ENCODE measurements around the gene MOB4. TPM values are rescaled to one million over a fixed set of nuclear protein-coding genes. Genes with fewer than 3 reads are reported as not detected.
"Not testable (repeated sequence)": the region's sequence is repeated elsewhere in the genome, so short reads cannot be mapped to it uniquely, and the experiment has no call there.

Gene MOB4
- total and polyA plus RNA-seq, 7 experiments from 2014 or later: 16.1 to 39.6 (median 18.2) TPM

DNA sequence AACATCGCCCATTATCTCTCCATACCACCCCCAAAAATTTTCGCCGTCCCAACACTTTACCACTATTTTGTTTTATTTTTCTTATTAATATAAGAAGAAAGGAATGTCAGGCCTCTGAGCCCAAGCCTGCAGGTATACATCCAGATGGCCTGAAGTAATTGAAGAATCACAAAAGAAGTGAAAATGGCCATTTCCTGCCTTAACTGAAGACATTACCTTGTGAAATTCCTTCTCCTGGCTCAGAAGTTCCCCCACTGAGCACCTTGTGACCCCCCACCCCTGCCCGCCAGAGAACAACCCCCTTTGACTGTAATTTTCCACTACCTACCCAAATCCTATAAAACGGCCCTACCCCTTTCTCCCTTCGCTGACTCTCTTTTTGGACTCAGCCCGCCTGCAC lies 71.4 kb downstream of the MOB4 start:
- POLR2A ChIA-PET; H3K4me3 ChIP-seq (ENCODE audit: low read length); H3K36me3 ChIP-seq (ENCODE audit: control insufficient read depth in 2 of 3, insufficient read depth in 3 of 3, low read length in 3 of 3); H3K9me3 Mint-ChIP-seq; DNase-seq; intact Hi-C loops (cut with micrococcal nuclease); ATAC-seq; H3K9me3 ChIP-seq (ENCODE audit: control insufficient read depth in 2 of 3, low read length in 3 of 3); H3K27ac Mint-ChIP-seq; H3K4me1 ChIP-seq (ENCODE audit: control insufficient read depth in 2 of 2, insufficient read depth in 2 of 2, low read length in 2 of 2); H3K4me1 Mint-ChIP-seq; H3K27ac ChIP-seq (ENCODE audit: low read depth, low read length); H3K36me3 Mint-ChIP-seq; CTCF ChIA-PET; H3K27me3 ChIP-seq (ENCODE audit: control insufficient read depth in 2 of 2, insufficient read depth in 2 of 2, low read length in 2 of 2); H3K4me3 Mint-ChIP-seq: not testable (repeated sequence)
- H3K27me3 Mint-ChIP-seq: peaks cover 0 to 13% (median 10%) of the 10 kb centered on the region in 5 donors

DNA sequence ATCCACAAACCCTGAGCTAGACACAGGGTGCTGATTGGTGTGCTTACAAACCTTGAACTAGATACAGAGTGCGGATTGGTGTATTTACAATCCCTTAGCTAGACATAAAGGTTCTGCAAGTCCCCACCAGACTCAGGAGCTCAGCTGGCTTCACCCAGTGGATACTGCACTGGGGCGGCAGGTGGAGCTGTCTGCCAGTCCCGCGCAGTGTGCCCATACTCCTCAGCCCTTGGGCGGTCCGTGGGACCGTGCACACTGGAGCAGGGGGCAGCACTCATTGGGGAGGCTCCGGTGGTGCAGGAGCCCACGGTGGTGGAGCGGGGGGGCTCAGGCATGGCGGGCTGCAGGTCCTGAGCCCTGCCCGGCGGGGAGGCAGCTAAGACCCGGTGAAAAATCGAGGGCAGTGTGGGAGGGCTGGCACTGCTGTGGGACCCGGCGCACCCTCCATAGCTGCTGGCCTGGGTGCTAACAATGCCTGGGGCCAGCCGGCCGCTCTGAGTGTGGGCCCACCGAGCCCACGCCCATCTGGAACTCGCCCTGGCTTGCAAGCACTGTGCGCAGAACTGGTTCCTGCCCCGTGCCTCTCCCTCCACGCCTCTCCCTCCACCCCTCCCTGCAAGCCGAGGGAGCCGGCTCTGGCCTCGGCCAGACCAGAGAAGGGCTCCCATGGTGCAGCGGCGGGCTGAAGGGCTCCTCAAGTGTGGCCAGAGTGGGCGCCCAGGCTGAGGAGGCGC lies 75.6 kb downstream of the MOB4 start:
- Mint-ChIP-seq H3K4me1 (peaks cover 0 to 2% (median 0%) of the 10 kb centered on the region in 7 donors), H3K4me3 (no peak overlapping the region), H3K27me3 (peaks cover 0 to 17% (median 14%) of the 10 kb centered on the region in 5 donors), H3K9me3 (peaks cover 0 to 2% (median 0%) of the 10 kb centered on the region in 11 donors), H3K27ac (no peak overlapping the region), H3K36me3 (peaks cover 0 to 3% (median 0%) of the 10 kb centered on the region in 5 donors)
- CTCF ChIA-PET: no interaction called here
- intact Hi-C loops (cut with micrococcal nuclease): no loop called here
- H3K27me3 ChIP-seq (ENCODE audit: control insufficient read depth in 2 of 2, insufficient read depth in 2 of 2, low read length in 2 of 2): no peaks in the 10 kb centered on the region
- POLR2A ChIA-PET: no interaction called here
- H3K4me3 ChIP-seq (ENCODE audit: low read length): no peak overlapping the region
- no peaks in the 10 kb centered on the region for H3K36me3 ChIP-seq (ENCODE audit: control insufficient read depth in 2 of 3, insufficient read depth in 3 of 3, low read length in 3 of 3)
- H3K27ac ChIP-seq (ENCODE audit: low read depth, low read length): no peak overlapping the region
- H3K4me1 ChIP-seq (ENCODE audit: control insufficient read depth in 2 of 2, insufficient read depth in 2 of 2, low read length in 2 of 2): no peaks in the 10 kb centered on the region
- ATAC-seq: no peak
- no peaks in the 10 kb centered on the region for H3K9me3 ChIP-seq (ENCODE audit: control insufficient read depth in 2 of 3, low read length in 3 of 3)
- DNase-seq: no peak

- POLR2A ChIA-PET: no interaction called here
- Mint-ChIP-seq H3K36me3 (no peaks in the 10 kb centered on the region), H3K27me3 (peaks cover 6 to 30% (median 19%) of the 10 kb centered on the region in 5 donors), H3K4me1 (peaks cover 4 to 6% (median 6%) of the 10 kb centered on the region in 7 donors), H3K4me3 (no peak overlapping the region), H3K9me3 (peaks cover 0 to 2% (median 0%) of the 10 kb centered on the region in 11 donors), H3K27ac (no peak overlapping the region)
- DNase-seq (no peak), ATAC-seq (no peak)
- H3K27me3 ChIP-seq (ENCODE audit: control insufficient read depth in 2 of 2, insufficient read depth in 2 of 2, low read length in 2 of 2): no peaks in the 10 kb centered on the region
- CTCF ChIA-PET: no interaction called here
- no peaks in the 10 kb centered on the region for H3K36me3 ChIP-seq (ENCODE audit: control insufficient read depth in 2 of 3, insufficient read depth in 3 of 3, low read length in 3 of 3)
- no peak overlapping the region for H3K4me3 ChIP-seq (ENCODE audit: low read length)
- no peak overlapping the region for H3K27ac ChIP-seq (ENCODE audit: low read depth, low read length)
- no peaks in the 10 kb centered on the region for H3K9me3 ChIP-seq (ENCODE audit: control insufficient read depth in 2 of 3, low read length in 3 of 3)
- intact Hi-C loops (cut with micrococcal nuclease): no loop called here
- H3K4me1 ChIP-seq (ENCODE audit: control insufficient read depth in 2 of 2, insufficient read depth in 2 of 2, low read length in 2 of 2): no peaks in the 10 kb centered on the region
These were observed 80.9 kb downstream of the MOB4 start for GRCh38 chr2:197596766-197597165.

DNA sequence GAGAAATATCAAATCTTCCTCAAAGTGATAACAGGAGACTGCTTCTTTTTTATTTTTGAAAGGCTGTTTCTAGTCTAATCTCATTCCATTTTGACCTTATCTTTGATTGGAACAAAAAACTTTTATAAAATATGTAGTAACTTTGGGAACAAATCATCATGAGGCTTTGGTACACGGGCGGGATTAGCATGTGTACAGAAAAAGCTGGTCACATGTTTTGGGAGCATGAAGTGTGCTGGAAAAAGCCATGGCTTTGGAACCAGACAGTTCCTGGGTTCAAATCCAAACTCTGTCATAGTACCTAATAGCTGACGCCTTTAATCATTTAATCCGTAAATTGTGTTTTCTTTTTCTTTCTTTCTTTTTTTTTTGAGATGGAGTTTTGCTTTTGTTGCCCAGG lies 81.3 kb downstream of the MOB4 start:
- H3K4me1 ChIP-seq (ENCODE audit: control insufficient read depth in 2 of 2, insufficient read depth in 2 of 2, low read length in 2 of 2): no peaks in the 10 kb centered on the region
- H3K4me3 Mint-ChIP-seq: no peak overlapping the region
- no peak overlapping the region for H3K27ac ChIP-seq (ENCODE audit: low read depth, low read length)
- ATAC-seq: no peak
- POLR2A ChIA-PET: no interaction called here
- H3K27me3 ChIP-seq (ENCODE audit: control insufficient read depth in 2 of 2, insufficient read depth in 2 of 2, low read length in 2 of 2): no peaks in the 10 kb centered on the region
- H3K4me1 Mint-ChIP-seq: peaks cover 4 to 6% (median 6%) of the 10 kb centered on the region in 7 donors
- no peaks in the 10 kb centered on the region for H3K36me3 ChIP-seq (ENCODE audit: control insufficient read depth in 2 of 3, insufficient read depth in 3 of 3, low read length in 3 of 3)
- no peaks in the 10 kb centered on the region for H3K36me3 Mint-ChIP-seq
- H3K9me3 ChIP-seq (ENCODE audit: control insufficient read depth in 2 of 3, low read length in 3 of 3): no peaks in the 10 kb centered on the region
- H3K27ac Mint-ChIP-seq: no peak overlapping the region
- DNase-seq: no peak
- CTCF ChIA-PET: no interaction called here
- H3K9me3 Mint-ChIP-seq: peaks cover 0 to 2% (median 0%) of the 10 kb centered on the region in 11 donors
- H3K4me3 ChIP-seq (ENCODE audit: low read length): no peak overlapping the region
- peaks cover 6 to 30% (median 19%) of the 10 kb centered on the region in 5 donors for H3K27me3 Mint-ChIP-seq
- intact Hi-C loops (cut with micrococcal nuclease): no loop called here

DNA sequence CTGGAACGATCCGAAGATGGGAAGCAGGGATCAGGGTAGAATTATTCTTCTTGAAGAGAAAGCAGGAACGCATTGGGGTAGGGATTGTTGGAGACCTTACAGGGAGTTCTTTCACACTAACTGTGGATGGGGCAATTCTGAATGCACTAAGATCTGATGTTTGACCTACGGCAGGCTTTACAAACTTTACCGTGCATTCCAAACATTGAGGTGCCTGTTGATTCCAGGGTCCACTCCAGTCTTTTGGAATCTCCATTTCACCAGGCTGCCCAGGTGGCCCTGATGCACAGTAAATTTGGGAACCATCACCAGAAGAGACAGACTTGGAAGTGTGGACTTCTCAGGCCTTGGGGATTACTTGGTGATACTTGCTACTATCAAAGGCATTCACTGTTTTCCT lies 82.6 kb downstream of the MOB4 start:
- H3K4me3 Mint-ChIP-seq: no peak overlapping the region
- H3K27me3 Mint-ChIP-seq: peaks cover 6 to 30% (median 19%) of the 10 kb centered on the region in 5 donors
- peaks cover 0 to 2% (median 0%) of the 10 kb centered on the region in 11 donors for H3K9me3 Mint-ChIP-seq
- intact Hi-C loops (cut with micrococcal nuclease): no loop called here
- peaks cover 4 to 6% (median 6%) of the 10 kb centered on the region in 7 donors for H3K4me1 Mint-ChIP-seq
- H3K27ac Mint-ChIP-seq: peak overlapping the region in 2 of 9 donors; percentile 13 to 16
- POLR2A ChIA-PET: no interaction called here
- H3K36me3 ChIP-seq (ENCODE audit: control insufficient read depth in 2 of 3, insufficient read depth in 3 of 3, low read length in 3 of 3): no peaks in the 10 kb centered on the region
- no peaks in the 10 kb centered on the region for H3K27me3 ChIP-seq (ENCODE audit: control insufficient read depth in 2 of 2, insufficient read depth in 2 of 2, low read length in 2 of 2)
- H3K4me3 ChIP-seq (ENCODE audit: low read length): no peak overlapping the region
- no peaks in the 10 kb centered on the region for H3K36me3 Mint-ChIP-seq
- no peaks in the 10 kb centered on the region for H3K9me3 ChIP-seq (ENCODE audit: control insufficient read depth in 2 of 3, low read length in 3 of 3)
- DNase-seq: no peak
- no peak overlapping the region for H3K27ac ChIP-seq (ENCODE audit: low read depth, low read length)
- CTCF ChIA-PET: no interaction called here
- no peak for ATAC-seq
- H3K4me1 ChIP-seq (ENCODE audit: control insufficient read depth in 2 of 2, insufficient read depth in 2 of 2, low read length in 2 of 2): no peaks in the 10 kb centered on the region

DNA sequence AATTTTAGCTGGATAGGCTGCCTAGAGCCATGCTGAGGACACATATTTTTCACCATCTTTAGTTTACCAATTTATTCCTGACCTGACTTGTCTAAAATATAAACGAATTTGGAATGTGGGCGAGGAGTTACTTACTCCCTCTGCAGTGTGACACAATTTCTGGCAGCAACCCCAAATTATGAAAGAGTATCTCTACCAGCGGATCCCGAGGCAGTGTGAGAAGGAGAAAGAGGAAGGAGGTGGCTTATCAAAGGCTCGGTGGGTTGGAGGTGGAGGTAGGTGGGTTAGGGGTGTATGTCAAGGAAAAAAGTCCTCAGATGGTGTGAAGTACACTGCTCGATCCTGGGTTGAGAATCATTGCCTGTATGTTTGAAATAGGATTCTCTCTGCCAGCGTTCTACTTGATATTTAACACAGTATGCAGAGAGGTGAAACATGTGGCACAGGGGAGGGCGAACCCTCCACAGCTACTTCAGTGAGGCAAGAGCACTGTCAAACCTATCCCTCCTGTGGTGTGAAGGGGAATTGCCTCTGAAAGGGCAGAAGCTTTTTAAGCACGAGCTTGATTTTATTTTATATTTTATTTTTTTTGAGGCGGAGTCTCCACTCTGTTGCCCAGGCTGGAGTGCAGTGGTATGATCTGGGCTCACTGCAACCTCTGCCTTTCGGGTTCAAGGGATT lies 83.6 kb downstream of the MOB4 start:
- H3K27me3 Mint-ChIP-seq: peaks cover 6 to 30% (median 19%) of the 10 kb centered on the region in 5 donors
- H3K36me3 Mint-ChIP-seq: no peaks in the 10 kb centered on the region
- ATAC-seq (peak; percentile 92), DNase-seq (peak in 7 of 9 donors; percentile 28 to 67 (median 55))
- Histone ChIP-seq H3K9me3 (ENCODE audit: control insufficient read depth in 2 of 3, low read length in 3 of 3) (no peaks in the 10 kb centered on the region), H3K4me3 (ENCODE audit: low read length) (no peak overlapping the region), H3K4me1 (ENCODE audit: control insufficient read depth in 2 of 2, insufficient read depth in 2 of 2, low read length in 2 of 2) (no peaks in the 10 kb centered on the region), H3K36me3 (ENCODE audit: control insufficient read depth in 2 of 3, insufficient read depth in 3 of 3, low read length in 3 of 3) (no peaks in the 10 kb centered on the region), H3K27ac (ENCODE audit: low read depth, low read length) (no peak overlapping the region), H3K27me3 (ENCODE audit: control insufficient read depth in 2 of 2, insufficient read depth in 2 of 2, low read length in 2 of 2) (no peaks in the 10 kb centered on the region)
- peaks cover 0 to 2% (median 0%) of the 10 kb centered on the region in 11 donors for H3K9me3 Mint-ChIP-seq
- ChIA-PET CTCF (interaction anchor here (0.8 kb wide), 1 partner anchor 115 kb away, joined by 3 read pairs; no protein-coding TSS in a partner anchor), POLR2A (interaction anchor here (1.0 kb wide), 1 partner anchor 100 kb away, joined by 5 read pairs; the partner anchor contains the start of genes HSPD1 and HSPE1)
- peak overlapping the region in 8 of 10 donors; percentile 23 to 74 (median 66) for H3K4me3 Mint-ChIP-seq
- peaks cover 4 to 6% (median 6%) of the 10 kb centered on the region in 7 donors for H3K4me1 Mint-ChIP-seq
- intact Hi-C loops (cut with micrococcal nuclease): loop anchor here in 1 of 2 donors (1.0 kb wide), 3 partner anchors 84 to 145 kb away; partner anchors contain the start of gene HSPE1
- H3K27ac Mint-ChIP-seq: peak overlapping the region in 1 of 9 donors; percentile 56
